OCI-LY7 (cell line): ENCODE results near the gene TK1.
A peak's percentile ranks its signal among the peaks of the same experiment; 100 is the strongest.

Source experiments
- EZH2phosphoT487 ChIP-seq: fragments of 200-600 bp; sonication (generic); IDR thresholded peaks from 2 replicates; pipeline ENCODE4 v1.6.1; 2018; ENCODE audit warnings: low read depth, borderline replicate concordance, mild to moderate bottlenecking, mixed run types, antibody characterized with exemption, low read length, moderate library complexity, mixed read lengths
- TF ChIP-seq, protein P1 (sequence below): fragments of 200-600 bp; sonication (generic); conservative IDR thresholded peaks from 2 replicates; pipeline ENCODE4 v1.5.1; 2014; ENCODE audit warnings: mild to moderate bottlenecking, antibody characterized with exemption, low read length, moderate library complexity, mixed read lengths

DNA sequence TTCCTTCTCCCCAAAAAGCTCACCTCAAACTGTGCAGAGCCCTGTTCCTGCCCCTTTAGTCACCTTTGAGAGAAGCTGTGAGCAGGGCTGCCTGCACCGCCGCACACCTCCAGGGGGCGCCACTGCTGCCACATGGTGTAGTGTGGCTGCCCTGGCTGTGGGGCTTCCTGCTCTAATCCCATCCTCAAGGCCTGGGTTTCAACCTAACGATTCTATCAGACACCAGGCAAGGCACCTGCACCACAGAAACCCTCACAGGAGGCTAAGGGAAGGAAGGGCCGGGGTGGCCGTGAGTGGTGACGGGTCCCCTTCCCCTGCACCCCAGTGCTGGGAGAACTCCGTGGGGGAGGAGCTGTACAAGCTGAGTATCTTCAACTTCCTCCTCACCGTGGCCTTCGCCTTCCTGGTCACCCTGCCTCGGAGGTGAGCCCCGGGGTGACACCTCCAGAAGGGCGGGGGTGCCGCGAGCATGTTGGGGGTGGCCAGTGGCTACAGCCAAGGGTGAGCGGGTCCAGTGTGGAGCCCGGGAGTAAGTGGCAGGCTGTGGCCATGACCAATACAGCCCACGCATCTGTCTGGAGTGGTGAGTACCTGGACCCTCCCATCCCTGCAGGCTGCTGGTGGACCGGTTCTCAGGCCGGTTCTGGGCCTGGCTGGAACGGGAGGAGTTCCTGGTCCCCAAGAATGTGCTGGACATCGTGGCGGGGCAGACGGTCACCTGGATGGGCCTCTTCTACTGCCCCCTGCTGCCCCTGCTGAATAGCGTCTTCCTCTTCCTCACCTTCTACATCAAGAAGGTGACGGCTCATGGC, 49.3 kb downstream of the TK1 start:
- TF ChIP-seq, protein P1, sequence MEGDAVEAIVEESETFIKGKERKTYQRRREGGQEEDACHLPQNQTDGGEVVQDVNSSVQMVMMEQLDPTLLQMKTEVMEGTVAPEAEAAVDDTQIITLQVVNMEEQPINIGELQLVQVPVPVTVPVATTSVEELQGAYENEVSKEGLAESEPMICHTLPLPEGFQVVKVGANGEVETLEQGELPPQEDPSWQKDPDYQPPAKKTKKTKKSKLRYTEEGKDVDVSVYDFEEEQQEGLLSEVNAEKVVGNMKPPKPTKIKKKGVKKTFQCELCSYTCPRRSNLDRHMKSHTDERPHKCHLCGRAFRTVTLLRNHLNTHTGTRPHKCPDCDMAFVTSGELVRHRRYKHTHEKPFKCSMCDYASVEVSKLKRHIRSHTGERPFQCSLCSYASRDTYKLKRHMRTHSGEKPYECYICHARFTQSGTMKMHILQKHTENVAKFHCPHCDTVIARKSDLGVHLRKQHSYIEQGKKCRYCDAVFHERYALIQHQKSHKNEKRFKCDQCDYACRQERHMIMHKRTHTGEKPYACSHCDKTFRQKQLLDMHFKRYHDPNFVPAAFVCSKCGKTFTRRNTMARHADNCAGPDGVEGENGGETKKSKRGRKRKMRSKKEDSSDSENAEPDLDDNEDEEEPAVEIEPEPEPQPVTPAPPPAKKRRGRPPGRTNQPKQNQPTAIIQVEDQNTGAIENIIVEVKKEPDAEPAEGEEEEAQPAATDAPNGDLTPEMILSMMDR: peak; percentile 96
- TF ChIP-seq EZH2phosphoT487: no peak
